K562 (cell line): ENCODE measurements around the gene TGFBR1. TPM values are rescaled to one million over a fixed set of nuclear protein-coding genes. Genes with fewer than 3 reads are reported as not detected.

Experiments used
- CBX8 ChIP-seq: fragments of 200-600 bp; sonication (generic); IDR thresholded peaks from 2 replicates; pipeline ENCODE4 v1.6.1; 2012; ENCODE audit warnings: borderline replicate concordance, mixed run types, low read depth, mild to moderate bottlenecking, moderate library complexity, mixed read lengths, low read length, control low read depth, inconsistent platforms; ENCODE audit not compliant: poor library complexity, severe bottlenecking; ENCODE audit errors: extremely low read depth
- CXXC5 ChIP-seq: fragments of 250-450 bp; sonication (Bioruptor Pico); IDR thresholded peaks from 2 replicates; pipeline ENCODE4 v1.8.0; 2022; ENCODE audit warnings: inconsistent platforms, mild to moderate bottlenecking, moderate library complexity
- DNMT1 ChIP-seq: fragments of 450-650 bp; IDR thresholded peaks from 2 replicates; pipeline ENCODE4 v1.6.1; 2016; ENCODE audit warnings: antibody characterized with exemption, mild to moderate bottlenecking
- E2F1 ChIP-seq: sonication (generic); formaldehyde crosslinking; IDR thresholded peaks from 2 replicates; pipeline ENCODE4 v1.8.1; 2023; ENCODE audit warnings: mild to moderate bottlenecking, missing genetic modification reagents, moderate library complexity
- EP400 ChIP-seq: fragments of 450-650 bp; IDR thresholded peaks from 2 replicates; pipeline ENCODE4 v1.6.1; 2017; ENCODE audit warnings: antibody characterized with exemption, mild to moderate bottlenecking, moderate library complexity
- ESRRA ChIP-seq: fragments of 450-650 bp; IDR thresholded peaks from 2 replicates; pipeline ENCODE4 v1.6.1; 2014; ENCODE audit warnings: low read depth, mild to moderate bottlenecking, moderate library complexity, borderline replicate concordance
- ETV1 ChIP-seq: fragments of 450-650 bp; conservative IDR thresholded peaks from 2 replicates; pipeline ENCODE4 v1.6.1; 2016; ENCODE audit warnings: missing genetic modification characterization, control low read depth, low read depth, missing compliant biosample characterization
- FUS ChIP-seq: fragments of 200-400 bp; formaldehyde crosslinking; optimal IDR thresholded peaks from 2 replicates; pipeline ENCODE3; 2017; ENCODE audit warnings: low read depth, low read length
- HDAC8 ChIP-seq: fragments of 450-650 bp; IDR thresholded peaks from 2 replicates; pipeline ENCODE4 v1.6.1; 2016; ENCODE audit warnings: mild to moderate bottlenecking, missing genetic modification characterization, moderate library complexity, missing compliant biosample characterization
- KHSRP ChIP-seq: fragments of 450-650 bp; IDR thresholded peaks from 2 replicates; pipeline ENCODE4 v1.6.1; 2017
- L3MBTL2 ChIP-seq: fragments of 450-650 bp; IDR thresholded peaks from 2 replicates; pipeline ENCODE4 v1.6.1; 2016; ENCODE audit warnings: mild to moderate bottlenecking, moderate library complexity
- SMARCA4 ChIP-seq: fragments of 450-650 bp; IDR thresholded peaks from 2 replicates; pipeline ENCODE4 v1.6.1; 2016
- STAT5A ChIP-seq: IDR thresholded peaks from 2 replicates; pipeline ENCODE4 v1.6.1; 2012; ENCODE audit warnings: low read length, inconsistent platforms, borderline replicate concordance
- XRCC5 ChIP-seq: fragments of 200-400 bp; formaldehyde crosslinking; IDR thresholded peaks from 2 replicates; pipeline ENCODE4 v1.6.1; 2017; ENCODE audit warnings: low read depth, mild to moderate bottlenecking, low read length
- ZBTB43 ChIP-seq: sonication (generic); formaldehyde crosslinking; IDR thresholded peaks from 2 replicates; pipeline ENCODE4 v1.8.0; 2023; ENCODE audit warnings: mild to moderate bottlenecking, missing genetic modification reagents
- ZBTB49 ChIP-seq: sonication (generic); formaldehyde crosslinking; IDR thresholded peaks from 2 replicates; pipeline ENCODE4 v1.8.0; 2022; ENCODE audit warnings: missing genetic modification reagents, mild to moderate bottlenecking, borderline replicate concordance
- ZC3H8 ChIP-seq: fragments of 450-650 bp; IDR thresholded peaks from 2 replicates; pipeline ENCODE4 v1.6.1; 2017
- ZNF121 ChIP-seq: sonication (generic); formaldehyde crosslinking; conservative IDR thresholded peaks from 2 replicates; pipeline ENCODE4 v1.8.0; 2022; ENCODE audit warnings: missing genetic modification reagents
- ZNF140 ChIP-seq: fragments of 250-450 bp; sonication (Bioruptor Pico); IDR thresholded peaks from 2 replicates; pipeline ENCODE4 v1.8.0; 2021; ENCODE audit warnings: moderate library complexity, mild to moderate bottlenecking, inconsistent platforms
- ZNF143 ChIP-seq: sonication (generic); formaldehyde crosslinking; IDR thresholded peaks from 2 replicates; pipeline ENCODE4 v1.9.0; 2022; ENCODE audit warnings: mild to moderate bottlenecking, missing genetic modification reagents
- ZNF384 ChIP-seq: IDR thresholded peaks from 2 replicates; pipeline ENCODE4 v1.6.1; 2012; ENCODE audit warnings: low read depth, low read length, improper control_type of control experiment
- ZNF395 ChIP-seq: fragments of 200-800 bp; sonication (Bioruptor generic); IDR thresholded peaks from 2 replicates; pipeline ENCODE4 v1.6.1; 2017; ENCODE audit warnings: missing genetic modification characterization, missing compliant biosample characterization
- polyA plus RNA-seq, 8 experiments: library from polyadenylated mRNA; depleted of rRNA in 4 of 8; stranded (reverse) in 5 of 8; unstranded in 3 of 8; fragments of >200 nt; fragmentation: Nextera tagmentation in 2 of 8; fragmentation: Illumina TruSeq in 1 of 8; extraction: Ambion mirVana in 2 of 8; extraction: Trizol in 1 of 8; gene quantifications; 2 replicates each; pipeline versions ENCODE4 v1.2.1 to v1.2.3, GENCODE V29; 2011 to 2014; ENCODE audit warnings: inconsistent platforms in 1 of 8, missing spikeins in 1 of 8
- total RNA-seq, 7 experiments: library from RNA; depleted of rRNA in 6 of 7; stranded (reverse); fragments of >200 nt in 6 of 7; fragmentation: Illumina TruSeq in 2 of 7; extraction: Trizol in 2 of 7; gene quantifications; 2 replicates each; pipeline versions ENCODE4 v1.2.1 to v1.2.3, GENCODE V29; 2011 to 2021; ENCODE audit warnings: low replicate concordance in 1 of 7

Gene TGFBR1
- total and polyA plus RNA-seq, 9 of the 15 experiments (the other 6 are each of a cell fraction or from before 2014, with no cell fraction given): 15.5 to 62.4 (median 42.7) TPM

- TF ChIP-seq E2F1 (CRISPR knock-in tag): no peak
- TF ChIP-seq DNMT1: no peak
- no peak for TF ChIP-seq ZNF143 (CRISPR knock-in tag)
- no peak for TF ChIP-seq FUS
- no peak for TF ChIP-seq SMARCA4
- peak; percentile 89 for TF ChIP-seq L3MBTL2
- no peak for TF ChIP-seq XRCC5
- TF ChIP-seq KHSRP: no peak
- peak; percentile 38; the same call in 1 of the 2 replicates for TF ChIP-seq EP400
- TF ChIP-seq ZNF140 (CRISPR knock-in tag): no peak
- TF ChIP-seq ESRRA: no peak
- TF ChIP-seq ZBTB49 (CRISPR knock-in tag): no peak
- TF ChIP-seq HDAC8: no peak
- TF ChIP-seq ZNF384: no peak
- TF ChIP-seq CXXC5: peak; percentile 32; the same call in 1 of the 2 replicates
- no peak for TF ChIP-seq CBX8
- no peak for TF ChIP-seq ZC3H8
- TF ChIP-seq ZBTB43 (CRISPR knock-in tag): no peak
- TF ChIP-seq ZNF121 (CRISPR knock-in tag): no peak
- no peak for TF ChIP-seq ETV1
- TF ChIP-seq ZNF395: no peak
- TF ChIP-seq STAT5A: no peak; the same call in 1 of the 2 replicates
Observed at GRCh38 chr9:99092643-99093491, 12.0 kb upstream of the TGFBR1 start (continued).
